HFFc6 (cell line): ENCODE results near the gene TBC1D32. TPM values are rescaled to one million over a fixed set of nuclear protein-coding genes. Genes with fewer than 3 reads are reported as not detected.
"Not testable (repeated sequence)": the region's sequence is repeated elsewhere in the genome, so short reads cannot be mapped to it uniquely, and the experiment has no call there.

ENCODE experiments used
- DNase-seq: peaks from one replicate; pipeline ENCODE4 v3.0.0-alpha.2; 2018
- H3K27ac Mint-ChIP-seq: 2 replicates; pipeline ENCODE4 v1.8.0; 2020; ENCODE audit warnings: mild to moderate bottlenecking, mixed read lengths
- H3K27me3 Mint-ChIP-seq: 2 replicates; pipeline ENCODE4 v1.8.0; 2021; ENCODE audit warnings: mild to moderate bottlenecking, moderate library complexity, mixed read lengths; ENCODE audit not compliant: insufficient read depth
- H3K36me3 Mint-ChIP-seq: 2 replicates; pipeline ENCODE4 v1.8.0; 2021; ENCODE audit warnings: low read depth, mixed read lengths
- H3K4me1 Mint-ChIP-seq: 2 replicates; pipeline ENCODE4 v1.8.0; 2020; ENCODE audit warnings: low read depth, mixed read lengths
- H3K4me3 Mint-ChIP-seq: 2 replicates; pipeline ENCODE4 v1.8.0; 2020; ENCODE audit warnings: mild to moderate bottlenecking, moderate library complexity, mixed read lengths
- H3K9me3 Mint-ChIP-seq: 2 replicates; pipeline ENCODE4 v1.8.0; 2020; ENCODE audit warnings: mild to moderate bottlenecking, mixed read lengths
- total RNA-seq, 6 experiments: library from RNA; stranded (reverse); fragmentation: NEBNext Ultra II Directional; extraction: Animal tissue kit (Norgen Biotek cat#: 25700); gene quantifications; 2 replicates in 1 of 6; 3 replicates in 5 of 6; pipeline ENCODE4 v1.2.3, GENCODE V29; 2021
- TF ChIP-seq, protein P1 (sequence below): fragments of 200-600 bp; sonication (generic); IDR thresholded peaks from 2 replicates; pipeline ENCODE4 v1.5.0; 2021; ENCODE audit warnings: antibody characterized with exemption, mild to moderate bottlenecking

TBC1D32 gene
- total RNA-seq, 6 experiments from 2014 or later, result 3.9 to 6.1 (median 4.6) TPM

DNA sequence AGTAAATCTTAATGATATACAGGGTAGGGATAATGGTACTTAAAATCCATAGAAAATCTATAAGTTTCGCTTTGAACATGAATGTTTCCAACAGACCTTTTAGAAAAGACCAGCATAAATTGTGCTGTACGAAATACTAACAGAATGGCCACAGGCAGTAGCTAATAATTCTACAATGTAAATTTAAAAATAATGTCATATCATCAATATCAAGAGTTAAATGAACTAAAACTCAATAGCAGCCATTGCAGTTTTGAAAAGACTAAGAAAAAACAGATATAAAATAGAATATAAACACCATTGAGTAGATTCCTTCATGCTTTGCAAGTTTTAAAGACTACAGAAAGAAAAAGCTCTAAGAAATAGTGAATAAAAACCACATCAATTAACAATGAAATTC is 14.7 kb downstream of the TBC1D32 start:
- no peak for DNase-seq
- Mint-ChIP-seq H3K27me3 (no peaks in the 10 kb centered on the region), H3K27ac (no peak overlapping the region), H3K9me3 (no peaks in the 10 kb centered on the region), H3K4me1 (no peaks in the 10 kb centered on the region), H3K4me3 (no peak overlapping the region), H3K36me3 (no peaks in the 10 kb centered on the region)
- TF ChIP-seq, protein P1, sequence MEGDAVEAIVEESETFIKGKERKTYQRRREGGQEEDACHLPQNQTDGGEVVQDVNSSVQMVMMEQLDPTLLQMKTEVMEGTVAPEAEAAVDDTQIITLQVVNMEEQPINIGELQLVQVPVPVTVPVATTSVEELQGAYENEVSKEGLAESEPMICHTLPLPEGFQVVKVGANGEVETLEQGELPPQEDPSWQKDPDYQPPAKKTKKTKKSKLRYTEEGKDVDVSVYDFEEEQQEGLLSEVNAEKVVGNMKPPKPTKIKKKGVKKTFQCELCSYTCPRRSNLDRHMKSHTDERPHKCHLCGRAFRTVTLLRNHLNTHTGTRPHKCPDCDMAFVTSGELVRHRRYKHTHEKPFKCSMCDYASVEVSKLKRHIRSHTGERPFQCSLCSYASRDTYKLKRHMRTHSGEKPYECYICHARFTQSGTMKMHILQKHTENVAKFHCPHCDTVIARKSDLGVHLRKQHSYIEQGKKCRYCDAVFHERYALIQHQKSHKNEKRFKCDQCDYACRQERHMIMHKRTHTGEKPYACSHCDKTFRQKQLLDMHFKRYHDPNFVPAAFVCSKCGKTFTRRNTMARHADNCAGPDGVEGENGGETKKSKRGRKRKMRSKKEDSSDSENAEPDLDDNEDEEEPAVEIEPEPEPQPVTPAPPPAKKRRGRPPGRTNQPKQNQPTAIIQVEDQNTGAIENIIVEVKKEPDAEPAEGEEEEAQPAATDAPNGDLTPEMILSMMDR, result no peak

DNA sequence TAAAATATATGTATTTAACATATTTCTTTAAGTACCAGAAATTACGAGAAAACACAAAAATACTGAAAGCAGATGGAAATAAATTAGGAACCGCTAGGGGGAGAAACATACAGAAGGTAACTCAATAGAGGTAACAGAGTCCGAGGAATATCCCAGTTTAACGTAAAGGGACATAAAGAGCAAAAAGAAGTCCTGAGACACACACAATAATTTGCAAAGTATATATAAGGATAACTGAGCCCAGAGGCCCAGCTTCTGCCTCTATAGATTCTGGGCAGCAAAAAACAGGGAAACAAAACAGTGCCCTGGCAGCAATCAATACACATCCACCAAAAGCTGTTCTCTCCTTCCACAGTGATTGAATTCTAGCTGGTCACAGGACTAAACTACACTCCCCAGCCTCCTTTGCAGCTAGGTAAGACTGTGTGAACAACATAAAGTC is 15.1 kb downstream of the TBC1D32 start:
- TF ChIP-seq, protein P1, result peak; percentile 78

DNA sequence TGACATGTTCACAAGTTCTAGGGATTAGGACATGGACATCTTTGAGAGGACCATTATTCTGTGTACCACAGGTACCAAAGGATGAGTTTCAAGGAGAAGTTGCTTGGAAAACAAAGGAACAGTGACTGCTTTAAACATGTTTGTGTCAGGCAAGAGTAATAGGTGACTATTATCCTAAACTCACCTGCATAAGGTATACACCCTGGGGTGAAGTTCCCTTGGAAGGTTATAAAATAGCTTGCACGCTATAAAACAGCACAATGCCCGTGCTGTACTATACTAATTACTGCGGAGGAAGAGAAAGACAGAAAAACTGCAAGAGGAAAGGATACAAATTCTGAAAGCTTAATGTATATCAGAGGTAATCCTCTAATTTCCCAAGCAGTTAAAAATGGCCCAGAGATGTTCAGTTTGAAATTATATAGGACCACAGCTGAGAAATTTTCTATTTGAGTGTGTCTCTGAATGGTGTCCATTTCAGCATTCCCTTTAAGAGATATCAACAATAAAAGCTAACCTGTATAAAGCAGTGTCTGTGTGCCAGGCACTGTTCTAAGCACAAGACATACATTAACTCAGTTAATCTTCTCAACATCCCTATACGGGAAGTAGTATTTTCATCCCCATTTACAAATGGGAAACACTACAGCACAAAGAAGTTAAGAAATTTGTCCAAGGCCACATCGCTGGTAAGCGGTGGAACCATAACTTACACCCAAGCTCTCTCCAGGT is 19.7 kb downstream of the TBC1D32 start:
- DNase-seq, result no peak
- peaks cover 14% of the 10 kb centered on the region for H3K4me1 Mint-ChIP-seq
- no peak overlapping the region for H3K4me3 Mint-ChIP-seq
- peaks cover 5% of the 10 kb centered on the region; the same call in 1 of the 2 replicates for H3K36me3 Mint-ChIP-seq
- peaks cover 4% of the 10 kb centered on the region; the same call in 1 of the 2 replicates for H3K9me3 Mint-ChIP-seq
- TF ChIP-seq, protein P1, result no peak
- H3K27me3 Mint-ChIP-seq, result no peaks in the 10 kb centered on the region
- H3K27ac Mint-ChIP-seq, result no peak overlapping the region

More for the DNA sequence above, 15.1 kb downstream of the TBC1D32 start:
- Mint-ChIP-seq H3K27ac (no peak overlapping the region), H3K4me3 (peak overlapping the region; percentile 36; the same call in 1 of the 2 replicates), H3K9me3 (no peaks in the 10 kb centered on the region), H3K36me3 (no peaks in the 10 kb centered on the region), H3K27me3 (no peaks in the 10 kb centered on the region), H3K4me1 (no peaks in the 10 kb centered on the region)
- no peak for DNase-seq

DNA sequence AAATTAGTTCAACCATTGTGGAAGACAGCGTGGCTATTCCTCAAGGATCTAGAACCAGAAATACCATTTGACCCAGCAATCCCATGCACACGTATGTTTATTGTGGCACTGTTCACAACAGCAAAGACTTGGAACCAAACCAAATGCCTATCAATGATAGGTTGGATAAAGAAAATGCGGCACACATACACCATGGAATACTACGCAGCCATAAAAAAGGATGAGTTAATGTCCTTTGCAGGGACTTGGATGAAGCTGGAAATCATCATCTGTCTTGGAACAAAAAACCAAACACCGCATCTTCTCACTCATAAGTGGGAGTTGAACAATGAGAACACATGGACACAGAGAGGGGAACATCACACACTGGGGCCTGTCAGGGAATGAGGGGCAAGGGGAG is 22.5 kb downstream of the TBC1D32 start:
- not testable (repeated sequence) for H3K27me3 Mint-ChIP-seq, DNase-seq, H3K4me3 Mint-ChIP-seq, H3K27ac Mint-ChIP-seq, H3K36me3 Mint-ChIP-seq, H3K9me3 Mint-ChIP-seq
- H3K4me1 Mint-ChIP-seq, result peaks cover 15% of the 10 kb centered on the region

DNA sequence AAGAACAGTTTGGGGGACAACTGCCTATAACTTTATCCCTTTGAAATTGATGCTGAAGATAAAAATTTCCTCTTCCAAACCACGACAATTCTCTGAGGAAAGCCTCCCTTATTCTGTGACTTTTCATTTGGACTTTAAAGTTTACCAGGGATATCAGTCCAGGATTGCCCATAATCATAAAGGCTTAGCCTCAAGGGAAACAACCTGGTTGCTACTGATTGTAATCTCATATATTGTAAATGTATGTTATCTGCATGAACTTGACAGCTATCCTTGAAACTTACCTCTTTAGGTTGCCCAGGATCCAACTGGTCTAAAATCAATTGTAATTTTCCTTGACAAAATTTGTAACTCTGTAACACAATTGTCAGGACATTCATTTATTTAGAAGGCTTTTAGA is 23.8 kb downstream of the TBC1D32 start:
- Mint-ChIP-seq H3K27ac (peak overlapping the region; percentile 70), H3K27me3 (no peaks in the 10 kb centered on the region), H3K4me1 (peaks cover 15% of the 10 kb centered on the region), H3K36me3 (peaks cover 5% of the 10 kb centered on the region; the same call in 1 of the 2 replicates), H3K4me3 (peak overlapping the region; percentile 43; the same call in 1 of the 2 replicates), H3K9me3 (peaks cover 4% of the 10 kb centered on the region; the same call in 1 of the 2 replicates)
- TF ChIP-seq, protein P1, result no peak
- DNase-seq, result no peak

DNA sequence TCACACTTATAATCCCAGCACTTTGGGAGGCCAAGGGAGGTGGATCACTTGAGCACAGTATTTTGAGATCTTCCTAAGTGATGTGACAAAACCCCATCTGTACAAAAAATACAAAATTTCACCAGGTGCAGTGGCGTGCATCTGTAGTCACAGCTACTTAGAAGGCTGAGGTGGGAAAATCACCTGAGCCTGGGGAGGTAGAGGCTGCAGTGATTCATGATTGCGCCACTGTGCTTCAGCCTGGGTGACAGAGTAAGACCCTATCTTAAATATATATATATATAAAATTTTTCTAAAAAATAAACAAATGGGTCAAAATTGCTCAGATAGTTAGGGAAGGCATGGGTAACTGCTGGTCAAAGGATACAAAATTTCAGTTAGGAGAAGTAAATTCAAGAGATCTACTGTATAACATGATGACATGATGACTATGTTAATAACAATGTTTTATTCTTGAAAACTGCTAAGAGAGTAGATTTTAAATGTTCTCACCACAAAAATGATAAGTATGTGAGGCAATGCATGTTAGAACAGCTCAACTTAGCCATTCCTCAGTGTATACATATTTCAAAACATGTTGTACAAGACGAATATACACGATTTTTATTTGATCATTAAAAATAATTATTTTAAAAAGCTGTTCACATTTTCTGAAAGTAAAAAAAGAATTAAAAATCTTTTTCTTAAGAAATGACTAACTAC is 24.4 kb downstream of the TBC1D32 start:
- Mint-ChIP-seq H3K4me1 (peaks cover 15% of the 10 kb centered on the region), H3K36me3 (peaks cover 5% of the 10 kb centered on the region; the same call in 1 of the 2 replicates), H3K4me3 (no peak overlapping the region), H3K27me3 (no peaks in the 10 kb centered on the region), H3K9me3 (peaks cover 4% of the 10 kb centered on the region; the same call in 1 of the 2 replicates), H3K27ac (no peak overlapping the region)
- DNase-seq, result peak; percentile 58
- TF ChIP-seq, protein P1, result no peak
